HG03135 (cell line): ENCODE measurements around the gene MMD.
"Not testable (repeated sequence)": the region's sequence is repeated elsewhere in the genome, so short reads cannot be mapped to it uniquely, and the experiment has no call there.

Experiments
- ATAC-seq: cut with Tn5 transposase; IDR thresholded peaks from one replicate; pipeline ENCODE4 v1.9.1; 2021; ENCODE audit warnings: mild to moderate bottlenecking, moderate library complexity; ENCODE audit not compliant: unreplicated experiment

The MMD gene

GRCh38 chr17:55444471-55445441 lies 23.1 kb upstream of the MMD start:
- ATAC-seq: peak; percentile 87

GRCh38 chr17:55443904-55444303 lies 22.3 kb upstream of the MMD start:
- ATAC-seq: no peak

DNA sequence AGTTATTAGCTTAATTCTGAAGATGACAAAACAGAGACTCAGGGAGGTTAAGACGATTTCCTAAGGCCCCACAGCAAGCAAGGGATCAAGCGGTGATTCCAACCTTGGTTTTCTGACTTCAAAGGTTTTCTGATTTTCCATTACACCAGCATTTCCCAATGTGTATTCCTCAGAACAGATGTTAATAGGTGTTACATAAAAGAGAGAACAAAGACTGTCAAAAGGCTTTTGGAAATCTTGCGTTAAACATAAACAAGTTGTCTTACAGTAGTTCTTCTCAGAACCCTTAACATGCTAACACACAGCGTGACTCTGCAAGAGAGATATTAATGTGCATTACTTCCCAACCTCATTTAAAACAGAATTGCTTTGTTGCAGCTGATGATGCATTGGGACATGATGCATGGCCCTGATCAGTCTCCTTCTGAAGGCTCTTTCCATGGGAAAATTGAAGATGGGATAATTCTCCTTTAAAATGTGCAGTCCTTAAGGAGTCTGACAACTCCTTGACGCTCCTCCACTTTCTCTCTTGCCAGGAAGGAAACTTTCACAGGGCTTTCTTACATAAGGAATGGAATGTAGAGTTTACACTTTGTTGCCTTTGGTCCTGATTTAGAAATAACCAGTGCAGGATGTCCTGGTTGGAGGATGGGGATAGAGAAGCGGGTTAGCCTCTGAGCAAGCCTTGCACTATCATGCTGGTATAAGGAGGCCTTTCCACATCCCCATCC lies 21.5 kb upstream of the MMD start:
- ATAC-seq: no peak

- ATAC-seq: no peak
These were observed 20.8 kb upstream of the MMD start for GRCh38 chr17:55442462-55442861.

DNA sequence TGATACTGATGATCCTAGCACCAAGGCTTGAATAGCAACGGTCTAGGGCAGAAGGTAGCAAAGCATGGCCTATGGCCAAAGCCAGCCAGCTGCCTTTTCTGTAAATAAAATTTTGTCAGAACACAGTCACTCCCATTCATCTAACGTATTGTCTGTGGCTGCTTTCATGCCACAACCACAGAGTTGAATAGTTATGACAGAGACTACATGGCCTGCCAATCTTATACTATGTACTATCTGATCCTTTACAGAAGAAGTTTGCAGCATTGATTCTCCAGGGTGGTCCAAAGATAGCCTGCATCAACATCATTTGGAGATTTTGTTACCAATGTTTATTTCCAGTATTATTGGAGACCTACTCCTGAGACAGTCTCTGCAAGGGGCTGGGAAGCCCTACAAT lies 19.9 kb upstream of the MMD start:
- ATAC-seq: no peak

- no peak for ATAC-seq
These were observed 18.8 kb upstream of the MMD start for GRCh38 chr17:55440391-55440790.

DNA sequence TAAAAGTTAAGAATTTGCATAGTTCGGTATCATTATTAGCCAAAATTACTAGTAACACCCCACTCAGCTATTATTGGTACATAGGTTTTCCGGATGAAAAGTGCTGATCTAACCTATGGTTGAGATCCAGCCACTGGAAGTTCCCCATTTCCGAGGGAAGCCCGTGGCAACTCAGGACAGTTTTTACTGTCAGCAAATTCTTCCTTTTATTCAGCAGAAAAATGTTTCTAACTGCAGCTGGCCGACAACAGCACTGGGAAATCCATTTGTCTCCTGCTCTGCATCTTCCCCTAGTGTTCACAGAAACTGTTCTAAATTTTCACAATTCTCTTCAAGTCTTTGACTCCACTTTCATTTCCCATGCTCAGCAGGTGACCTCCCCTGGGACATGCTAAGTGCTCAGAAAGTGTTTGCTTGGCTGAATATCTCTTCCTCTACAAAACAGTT lies 15.5 kb upstream of the MMD start:
- peak; percentile 69 for ATAC-seq

- peak; percentile 13 for ATAC-seq
These were observed 14.9 kb upstream of the MMD start for GRCh38 chr17:55436224-55437158.

GRCh38 chr17:55435408-55435807 lies 13.8 kb upstream of the MMD start:
- no peak for ATAC-seq

DNA sequence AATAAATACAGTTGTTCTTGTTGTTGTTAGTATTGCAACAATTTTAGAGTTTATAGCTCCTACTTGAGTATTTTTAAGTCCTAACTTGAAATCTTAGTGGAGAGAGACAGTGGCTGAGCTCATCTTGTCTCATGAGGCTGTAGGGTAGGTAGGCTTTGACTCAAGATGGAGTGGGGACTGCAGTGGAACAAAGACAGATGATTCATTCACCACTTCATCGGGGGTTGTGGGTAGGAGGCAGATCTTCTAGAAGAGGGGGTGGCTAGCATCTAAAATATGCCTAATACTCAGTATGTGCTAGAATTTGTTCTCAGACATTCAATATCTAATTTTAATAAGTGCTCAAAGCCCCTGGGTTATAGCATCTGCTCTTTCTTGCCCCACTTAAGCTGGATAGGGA lies 13.1 kb upstream of the MMD start:
- no peak for ATAC-seq

DNA sequence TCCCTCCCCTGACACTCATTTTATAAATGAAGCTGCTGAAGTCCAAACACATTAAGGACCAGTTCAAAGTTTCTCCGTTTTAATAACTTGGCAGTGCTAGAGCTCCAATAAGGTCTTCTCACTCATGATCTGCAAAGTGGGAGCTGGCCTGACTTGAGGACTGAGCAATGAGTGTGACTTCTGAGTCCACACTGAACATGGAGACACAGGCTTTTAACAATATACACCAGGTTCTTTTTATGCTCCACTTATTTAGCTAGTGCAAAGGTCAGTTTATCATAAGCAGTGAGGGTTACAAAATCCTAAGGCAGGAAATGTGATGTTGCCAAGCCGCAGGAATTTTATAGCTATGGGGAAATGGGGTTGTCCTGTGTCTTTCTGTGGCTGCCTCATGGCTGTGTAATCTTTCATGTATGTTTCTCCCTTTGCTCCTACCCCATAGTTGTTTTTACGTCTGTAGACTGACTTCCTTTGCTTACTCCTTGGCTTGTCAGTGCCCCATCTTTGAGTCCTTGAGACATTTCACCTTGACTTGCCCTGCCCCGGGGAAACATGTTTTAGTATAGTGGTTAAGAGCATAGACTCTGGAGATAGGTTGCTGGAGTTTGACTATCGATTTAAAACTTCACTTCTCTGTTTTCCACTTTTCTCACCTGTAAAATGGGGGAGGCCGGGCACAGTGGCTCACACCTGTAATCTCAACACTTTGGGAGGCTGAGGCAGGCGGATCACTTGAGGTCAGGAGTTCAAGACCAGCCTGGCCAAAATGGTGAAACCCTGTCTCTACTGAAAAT lies 12.2 kb upstream of the MMD start:
- ATAC-seq: no peak

DNA sequence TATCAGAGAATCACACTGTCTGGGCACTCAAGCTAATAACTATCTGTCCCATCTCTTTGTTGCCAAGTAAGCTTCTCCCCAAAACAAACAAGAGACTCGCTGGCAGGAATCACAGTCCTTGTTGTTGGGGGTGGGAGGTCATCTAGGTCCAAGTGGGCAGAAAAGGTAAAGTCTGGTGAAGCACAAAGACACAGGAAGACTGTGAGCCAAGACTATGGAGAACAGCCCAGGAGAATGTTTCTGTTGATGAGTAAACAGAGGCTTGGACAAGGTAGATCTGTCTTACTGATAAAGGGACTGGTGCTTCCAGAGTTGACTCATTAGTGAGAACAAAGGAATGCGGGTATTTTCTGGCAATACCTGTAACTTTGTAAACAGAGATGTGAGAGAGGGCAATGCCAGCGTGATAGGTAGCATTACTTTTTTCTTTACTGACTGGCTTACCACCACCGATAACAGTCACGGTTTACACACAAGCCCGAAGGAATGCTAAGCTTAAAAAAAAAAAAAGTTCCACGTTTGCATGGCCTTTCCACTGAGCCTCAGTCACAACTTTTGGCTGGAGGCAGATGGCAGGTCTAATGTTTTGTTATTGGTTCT lies 11.5 kb upstream of the MMD start:
- ATAC-seq: no peak

GRCh38 chr17:55432358-55433028 lies 10.9 kb upstream of the MMD start:
- ATAC-seq: no peak

DNA sequence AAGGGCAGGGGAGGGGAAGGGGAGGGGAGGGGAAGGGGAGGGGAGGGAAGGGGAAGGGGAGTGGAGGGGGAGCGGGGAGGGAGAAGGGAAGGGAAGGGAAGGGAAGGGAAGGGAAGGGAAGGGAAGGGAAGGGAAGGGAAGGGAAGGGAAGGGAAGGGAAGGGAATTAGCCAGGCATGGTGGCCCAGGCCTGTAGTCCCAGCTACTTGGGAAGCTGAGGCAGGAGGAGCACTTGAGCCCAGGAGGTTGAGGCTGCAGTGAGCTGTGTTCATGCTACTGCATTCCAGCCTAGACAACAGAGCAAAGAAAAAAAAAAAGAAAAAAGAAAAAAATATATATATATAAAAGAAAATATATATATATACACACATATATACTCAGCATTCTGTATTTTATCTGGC lies 10.3 kb upstream of the MMD start:
- ATAC-seq: not testable (repeated sequence)

- ATAC-seq: no peak
These were observed 9.1 kb upstream of the MMD start for GRCh38 chr17:55430541-55431288.

DNA sequence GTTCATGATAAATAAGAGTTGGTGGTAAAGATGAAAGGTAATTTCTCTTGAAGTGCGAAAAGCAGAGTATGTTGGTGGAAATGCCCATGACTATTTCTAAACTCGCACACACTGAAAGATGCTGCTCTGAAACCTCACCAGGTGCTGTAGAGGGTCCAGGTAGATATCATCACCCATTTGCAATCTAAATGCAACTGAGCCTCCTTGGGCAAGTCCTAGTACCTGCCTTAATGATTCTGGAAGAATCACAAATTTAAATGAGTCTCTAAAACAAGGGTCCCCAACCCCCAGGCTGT lies 5.9 kb upstream of the MMD start:
- no peak for ATAC-seq

- no peak for ATAC-seq
These were observed 5.4 kb upstream of the MMD start for GRCh38 chr17:55426851-55427586.
